Endothelial cell of umbilical vein (primary cell): ENCODE measurements around the gene NCK1. TPM values are rescaled to one million over a fixed set of nuclear protein-coding genes. Genes with fewer than 3 reads are reported as not detected.

Experiments used
- BruUV-seq: library from RNA; stranded (reverse); fragments of 400-500 nt; replicated peaks from 2 replicates; lab custom pipeline; 2021; lab: Mats Ljungman, UMichigan
- CTCF ChIA-PET: fragments of 300-600, 350-600 bp; sonication (Branson Sonifier 250); formaldehyde crosslinking; loops from one replicate; lab custom pipeline; 2021; ENCODE audit warnings: antibody characterized with exemption, inconsistent platforms; lab: Charles Lee
- POLR2A ChIA-PET: fragments of 300-600, 350-600 bp; sonication (Branson Sonifier 250); formaldehyde crosslinking; loops from one replicate; lab custom pipeline; 2021; ENCODE audit warnings: antibody characterized with exemption, inconsistent platforms; lab: Charles Lee
- DNase-seq: peaks from one replicate; pipeline ENCODE4 v3.0.0-alpha.2; 2011; ENCODE audit warnings: low read depth, low spot score
- FAIRE-seq: peaks from 2 replicates; lab custom pipeline; 2011; peaks lifted over from hg19 to GRCh38; lab: Jason Lieb, UNC
- H2AFZ ChIP-seq: 2 replicates; pipeline ENCODE4 v1.6.0; 2012; ENCODE audit warnings: low read depth, low read length, control low read depth, inconsistent platforms
- H3K27ac ChIP-seq: 2 replicates; pipeline ENCODE4 v1.5.1; 2011; ENCODE audit warnings: low read depth, mild to moderate bottlenecking, control low read depth, low read length, moderate library complexity; ENCODE audit not compliant: insufficient read depth
- H3K27me3 ChIP-seq, 2 experiments: 2 replicates each; pipeline versions ENCODE4 v1.6.0 to v1.6.1; 2011; ENCODE audit warnings: low read length in 2 of 2, mixed read lengths in 1 of 2; ENCODE audit not compliant: control insufficient read depth in 2 of 2, insufficient read depth in 2 of 2
- H3K36me3 ChIP-seq, 2 experiments: 2 replicates in 1 of 2; 3 replicates in 1 of 2; pipeline ENCODE4 v1.5.1; 2011; ENCODE audit warnings: low read length in 2 of 2, mild to moderate bottlenecking in 1 of 2, moderate library complexity in 1 of 2; ENCODE audit not compliant: control insufficient read depth in 2 of 2, insufficient read depth in 2 of 2; ENCODE audit errors: extremely low read depth in 1 of 2
- H3K4me1 ChIP-seq: 3 replicates; pipeline ENCODE4 v1.5.1; 2011; ENCODE audit warnings: mild to moderate bottlenecking, low read length; ENCODE audit not compliant: control insufficient read depth, insufficient read depth; ENCODE audit errors: extremely low read depth
- H3K4me2 ChIP-seq: 2 replicates; pipeline ENCODE4 v1.6.1; 2011; ENCODE audit warnings: low read length, control low read depth, mixed read lengths; ENCODE audit not compliant: insufficient read depth
- H3K4me3 ChIP-seq, 3 experiments: fragments of 200-600 bp in 1 of 3; sonication (generic), shearing (Covaris generic) in 1 of 3; replicated peaks in 1 of 3; 2 replicates each; pipeline ENCODE4 v1.5.1; 2011 to 2016; ENCODE audit warnings: control low read depth in 3 of 3, low read length in 3 of 3, mild to moderate bottlenecking in 2 of 3, inconsistent platforms in 1 of 3, low read depth in 1 of 3, moderate library complexity in 1 of 3; ENCODE audit not compliant: insufficient read depth in 1 of 3
- H3K79me2 ChIP-seq: 2 replicates; pipeline ENCODE4 v1.6.0; 2012; ENCODE audit warnings: low read length, inconsistent platforms; ENCODE audit not compliant: control insufficient read depth, insufficient read depth
- H3K9ac ChIP-seq: replicated peaks from 2 replicates; pipeline ENCODE3; 2011; ENCODE audit warnings: low read length, control low read depth; ENCODE audit not compliant: insufficient read depth; ENCODE audit errors: extremely low read depth
- H3K9me1 ChIP-seq: replicated peaks from 3 replicates; pipeline ENCODE4 v1.6.0; 2011; ENCODE audit warnings: mild to moderate bottlenecking, low read length; ENCODE audit not compliant: control insufficient read depth, insufficient read depth; ENCODE audit errors: extremely low read depth
- H3K9me3 ChIP-seq: replicated peaks from 2 replicates; pipeline ENCODE4 v1.5.1; 2012; ENCODE audit warnings: low read length, inconsistent platforms; ENCODE audit not compliant: control insufficient read depth, insufficient read depth
- H4K20me1 ChIP-seq: replicated peaks from 2 replicates; pipeline ENCODE3; 2011; ENCODE audit warnings: mild to moderate bottlenecking, low read length; ENCODE audit not compliant: control insufficient read depth, insufficient read depth; ENCODE audit errors: extremely low read depth
- CTCF ChIP-seq, 2 donors: IDR thresholded peaks; 1 replicate in 1 of 2; 2 replicates in 1 of 2; pipeline ENCODE4 v1.5.1; 2011; ENCODE audit warnings: low read length in 2 of 2, mild to moderate bottlenecking in 2 of 2, moderate library complexity in 2 of 2, control low read depth in 1 of 2, inconsistent platforms in 1 of 2, low read depth in 1 of 2; ENCODE audit not compliant: insufficient read depth in 1 of 2; ENCODE audit errors: extremely low read depth in 1 of 2
- EZH2 ChIP-seq: IDR thresholded peaks from 2 replicates; pipeline ENCODE4 v1.6.1; 2012; ENCODE audit warnings: borderline replicate concordance, low read depth, mild to moderate bottlenecking, moderate library complexity, low read length, inconsistent platforms; ENCODE audit not compliant: severe bottlenecking
- FOS ChIP-seq: IDR thresholded peaks from 2 replicates; pipeline ENCODE4 v1.6.1; 2011; ENCODE audit warnings: mild to moderate bottlenecking, low read length, moderate library complexity, borderline replicate concordance; ENCODE audit not compliant: insufficient read depth
- GATA2 ChIP-seq: IDR thresholded peaks from 2 replicates; pipeline ENCODE4 v1.7.0; 2011; ENCODE audit warnings: low read depth, mild to moderate bottlenecking, moderate library complexity, mixed read lengths, low read length; ENCODE audit not compliant: insufficient read length, insufficient read depth
- JUN ChIP-seq: IDR thresholded peaks from 2 replicates; pipeline ENCODE4 v1.6.1; 2011; ENCODE audit warnings: borderline replicate concordance, low read depth; ENCODE audit not compliant: insufficient read length, insufficient read depth
- MAX ChIP-seq: IDR thresholded peaks from 2 replicates; pipeline ENCODE4 v1.6.1; 2011; ENCODE audit not compliant: insufficient read depth, insufficient read length
- MYC ChIP-seq: IDR thresholded peaks from one replicate; pipeline ENCODE4 v1.6.1; 2011; ENCODE audit warnings: mild to moderate bottlenecking, low read depth, low read length
- POLR2A ChIP-seq: IDR thresholded peaks from 2 replicates; pipeline ENCODE4 v1.6.1; 2012; ENCODE audit warnings: low read depth, mild to moderate bottlenecking, control low read depth, low read length
- POLR2AphosphoS5 ChIP-seq: IDR thresholded peaks from 2 replicates; pipeline ENCODE4 v1.6.1; 2012; ENCODE audit warnings: low read depth, mild to moderate bottlenecking, control low read depth, low read length, moderate library complexity; ENCODE audit not compliant: insufficient read depth
- dilution Hi-C: fragments of 300-500 bp; cut with MboI; formaldehyde crosslinking; loops from one replicate; pipeline ENCODE4 v1.15.0; 2019; ENCODE audit warnings: low sequenced_read_pairs; ENCODE audit not compliant: extremely low pct_ligation_motif_present
- intact Hi-C: fragments of 100-400 bp; cut with micrococcal nuclease; formaldehyde crosslinking; loops from one replicate; pipeline ENCODE4 v1.10.0; 2022
- polyA plus RNA-seq, 4 experiments: library from polyadenylated mRNA; depleted of rRNA in 3 of 4; stranded (reverse) in 3 of 4; unstranded in 1 of 4; fragments of >200 nt; gene quantifications; 2 replicates each; pipeline versions ENCODE4 v1.2.1 to v1.2.3, GENCODE V29; 2011 to 2012; ENCODE audit warnings: missing spikeins in 1 of 4
- total RNA-seq: library from RNA; stranded (reverse); gene quantifications from 2 replicates; pipeline ENCODE4 v1.2.3, GENCODE V29; 2021

The NCK1 gene
- total and polyA plus RNA-seq, 2 donors (not counting 3 experiments of a cell fraction or from before 2014, with no cell fraction given): 19.3 to 52.2 TPM

GRCh38 chr3:136836511-136837156, 25.4 kb upstream of the NCK1 start:
- peaks cover 59% of the 10 kb centered on the region for H3K79me2 ChIP-seq
- no peak overlapping the region for H3K4me2 ChIP-seq

More at GRCh38 chr3:136836511-136837156, 25.4 kb upstream of the NCK1 start:
- CTCF ChIA-PET: interaction anchor here (0.5 to 2.4 kb wide), 4 partner anchors 18 to 36 kb away, joined by 3 to 10 read pairs (median 4); partner anchors contain the start of genes NCK1 and SLC35G2
- Histone ChIP-seq H4K20me1 (peaks cover 2% of the 10 kb centered on the region), H3K4me3 (no peak overlapping the region), H3K9me3 (no peaks in the 10 kb centered on the region), H2AFZ (no peak overlapping the region), H3K4me1 (peaks cover 54% of the 10 kb centered on the region), H3K27me3 (no peaks in the 10 kb centered on the region), H3K9ac (no peak overlapping the region), H3K27ac (peak overlapping the region; percentile 7), H3K36me3 (no peaks in the 10 kb centered on the region), H3K9me1 (no peaks in the 10 kb centered on the region)
- no TSS peak for BruUV-seq
- dilution Hi-C loops (no loop called here), intact Hi-C loops (loop anchor here (5.0 kb wide), 1 partner anchor 639 kb away; the partner anchor contains the start of gene MSL2)
- no peak for TF ChIP-seq MAX
- no peak for TF ChIP-seq MYC
- no peak for TF ChIP-seq GATA2
- no peak for TF ChIP-seq POLR2A
- no peak for TF ChIP-seq EZH2
- no peak for TF ChIP-seq POLR2AphosphoS5
- TF ChIP-seq FOS: no peak
- TF ChIP-seq JUN: no peak
- TF ChIP-seq CTCF (IDR thresholded peaks at IDR 0.05; ENCODE audit: extremely low read depth in 1 of 2, insufficient read depth in 1 of 2, low read depth in 1 of 2, low read length in 2 of 2): no peak
- POLR2A ChIA-PET: no interaction called here
- FAIRE-seq (no peak), DNase-seq (no peak)
